WERI-Rb-1 (cell line): Measurements from ENCODE around the gene TMEM134.

Experiments used
- DNase-seq: peaks from one replicate; pipeline ENCODE4 v3.0.0-alpha.2; 2020
- H3K27ac ChIP-seq: fragments of 250-450 bp; sonication (Bioruptor Pico); 2 replicates; pipeline ENCODE4 v1.5.1; 2020; ENCODE audit warnings: mild to moderate bottlenecking, moderate library complexity
- H3K27me3 ChIP-seq: fragments of 250-450 bp; sonication (Bioruptor Pico); 2 replicates; pipeline ENCODE4 v1.5.1; 2021; ENCODE audit warnings: mild to moderate bottlenecking, low read depth, moderate library complexity; ENCODE audit not compliant: insufficient read depth, severe bottlenecking
- H3K36me3 ChIP-seq: fragments of 250-450 bp; sonication (Bioruptor Pico); 2 replicates; pipeline ENCODE4 v1.5.1; 2020; ENCODE audit warnings: mild to moderate bottlenecking, moderate library complexity
- H3K4me3 ChIP-seq: 2 replicates; pipeline ENCODE4 v1.5.1; 2011; ENCODE audit warnings: low read depth, mild to moderate bottlenecking, control low read depth, low read length
- H3K9me3 ChIP-seq: fragments of 250-450 bp; sonication (Bioruptor Pico); 2 replicates; pipeline ENCODE4 v1.5.1; 2021; ENCODE audit warnings: mild to moderate bottlenecking, moderate library complexity; ENCODE audit not compliant: severe bottlenecking
- TF ChIP-seq, protein P1 (sequence below): IDR thresholded peaks from 2 replicates; pipeline ENCODE4 v1.5.1; 2011; ENCODE audit warnings: low read depth, mild to moderate bottlenecking, control low read depth, inconsistent platforms, low read length

The TMEM134 gene

DNA sequence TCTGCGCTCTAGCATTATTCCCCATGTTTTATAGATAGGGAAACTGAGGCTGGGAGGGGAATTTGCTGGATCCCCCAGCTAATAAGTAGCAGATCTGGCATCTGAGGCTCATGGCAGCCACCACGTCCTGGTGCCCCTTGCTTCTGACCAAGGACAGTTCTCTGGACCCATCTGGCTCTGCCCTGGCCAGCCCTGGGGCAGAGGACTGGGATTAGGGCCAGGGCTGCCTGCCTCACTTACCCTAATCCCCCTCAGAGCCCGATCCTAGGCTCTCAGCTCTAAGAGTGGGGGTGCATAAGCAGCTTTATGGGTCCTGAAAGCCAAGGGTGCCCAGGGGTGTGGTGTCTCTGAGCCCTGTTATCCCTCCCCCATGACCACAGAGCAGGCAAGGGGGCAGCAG, 14.0 kb downstream of the TMEM134 start, which contains the start of gene CABP4:
TSS of gene CABP4 (plus strand) at position 301 of the 400 bp plus-strand sequence. CDS start at position 371, 70 bp downstream.
- Histone ChIP-seq H3K27ac (peak within 1 kb of the TSS; percentile 48), H3K36me3 (no peaks in the 10 kb centered on the region), H3K27me3 (no peaks in the 10 kb centered on the region), H3K4me3 (no peak within 1 kb of the TSS), H3K9me3 (no peaks in the 10 kb centered on the region)
- TF ChIP-seq, protein P1, sequence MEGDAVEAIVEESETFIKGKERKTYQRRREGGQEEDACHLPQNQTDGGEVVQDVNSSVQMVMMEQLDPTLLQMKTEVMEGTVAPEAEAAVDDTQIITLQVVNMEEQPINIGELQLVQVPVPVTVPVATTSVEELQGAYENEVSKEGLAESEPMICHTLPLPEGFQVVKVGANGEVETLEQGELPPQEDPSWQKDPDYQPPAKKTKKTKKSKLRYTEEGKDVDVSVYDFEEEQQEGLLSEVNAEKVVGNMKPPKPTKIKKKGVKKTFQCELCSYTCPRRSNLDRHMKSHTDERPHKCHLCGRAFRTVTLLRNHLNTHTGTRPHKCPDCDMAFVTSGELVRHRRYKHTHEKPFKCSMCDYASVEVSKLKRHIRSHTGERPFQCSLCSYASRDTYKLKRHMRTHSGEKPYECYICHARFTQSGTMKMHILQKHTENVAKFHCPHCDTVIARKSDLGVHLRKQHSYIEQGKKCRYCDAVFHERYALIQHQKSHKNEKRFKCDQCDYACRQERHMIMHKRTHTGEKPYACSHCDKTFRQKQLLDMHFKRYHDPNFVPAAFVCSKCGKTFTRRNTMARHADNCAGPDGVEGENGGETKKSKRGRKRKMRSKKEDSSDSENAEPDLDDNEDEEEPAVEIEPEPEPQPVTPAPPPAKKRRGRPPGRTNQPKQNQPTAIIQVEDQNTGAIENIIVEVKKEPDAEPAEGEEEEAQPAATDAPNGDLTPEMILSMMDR: no peak
- peak; percentile 62 for DNase-seq

- TF ChIP-seq, protein P1: no peak
- H3K27me3 ChIP-seq: no peaks in the 10 kb centered on the region
- H3K27ac ChIP-seq: peak overlapping the region; percentile 48
- H3K4me3 ChIP-seq: no peak overlapping the region
- no peaks in the 10 kb centered on the region for H3K36me3 ChIP-seq
- no peaks in the 10 kb centered on the region for H3K9me3 ChIP-seq
- no peak for DNase-seq
These were observed 15.0 kb downstream of the TMEM134 start for GRCh38 chr11:67453816-67454732.

GRCh38 chr11:67452141-67452952, 16.7 kb downstream of the TMEM134 start, which contains the start of gene GPR152:
GPR152 (minus strand) TSS chr11:67452729; CDS start chr11:67452724, 5 bp downstream.
- Histone ChIP-seq H3K4me3 (no peak within 1 kb of the TSS), H3K27ac (no peak within 1 kb of the TSS), H3K9me3 (no peaks in the 10 kb centered on the region), H3K27me3 (no peaks in the 10 kb centered on the region), H3K36me3 (no peaks in the 10 kb centered on the region)
- no peak for DNase-seq
- TF ChIP-seq, protein P1: no peak

GRCh38 chr11:67451658-67451976, 17.4 kb downstream of the TMEM134 start:
- no peak for DNase-seq
- TF ChIP-seq, protein P1: no peak
- Histone ChIP-seq H3K27ac (no peak overlapping the region), H3K36me3 (no peaks in the 10 kb centered on the region), H3K4me3 (no peak overlapping the region), H3K9me3 (no peaks in the 10 kb centered on the region), H3K27me3 (no peaks in the 10 kb centered on the region)

DNA sequence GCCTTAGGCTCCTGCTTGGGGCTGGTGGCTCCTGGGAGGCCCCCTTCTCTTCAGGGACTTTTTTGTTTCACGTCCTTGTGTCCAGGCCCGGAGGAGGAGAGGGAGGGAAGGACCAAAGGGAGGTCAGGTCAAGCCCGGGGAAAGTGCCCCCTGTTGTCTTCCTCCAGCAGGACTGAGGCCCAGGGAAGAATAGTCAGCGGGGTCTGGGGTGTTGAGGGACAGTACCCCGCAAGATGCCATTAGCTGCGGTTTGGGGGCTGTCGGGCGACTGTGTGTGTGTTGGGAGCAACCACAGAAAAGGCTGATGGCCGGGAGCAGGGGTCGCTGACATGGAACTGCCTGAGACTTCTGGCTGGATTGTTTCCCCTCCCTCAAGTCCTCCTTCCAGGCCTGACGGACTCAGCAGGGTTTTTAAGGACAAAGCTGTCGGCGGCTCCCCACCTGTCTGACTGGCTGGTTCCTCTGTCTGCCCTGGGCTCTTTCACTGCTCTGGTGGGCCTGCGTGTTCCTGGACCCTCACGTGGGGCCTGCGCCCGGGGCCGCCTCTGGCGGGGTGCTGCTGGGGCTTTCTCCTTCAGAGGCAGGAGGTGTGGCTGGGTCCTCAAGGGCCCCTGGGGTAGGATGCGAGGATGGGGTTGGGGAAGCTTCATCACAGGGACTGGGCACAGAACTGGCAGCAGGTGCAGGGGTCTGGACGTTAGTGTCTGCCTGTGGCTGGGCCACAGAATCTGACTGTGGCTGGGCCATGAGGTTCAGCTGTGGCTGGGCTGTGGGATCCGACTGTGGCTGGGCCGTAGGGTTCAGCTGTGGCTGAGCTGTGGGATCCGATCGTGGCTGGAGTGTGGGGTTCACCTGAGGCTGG, 18.0 kb downstream of the TMEM134 start:
- no peak for DNase-seq
- Histone ChIP-seq H3K27ac (no peak overlapping the region), H3K9me3 (no peaks in the 10 kb centered on the region), H3K36me3 (no peaks in the 10 kb centered on the region), H3K27me3 (no peaks in the 10 kb centered on the region), H3K4me3 (no peak overlapping the region)
- TF ChIP-seq, protein P1: no peak
